ENCODE data around the gene GSTCD.

- no peak for TF ChIP-seq CTCF (IDR thresholded peaks at IDR 0.05)
- TF ChIP-seq POLR2A (IDR thresholded peaks at IDR 0.05): no peak
Observed at GRCh38 chr4:105765690-105766407, 57.3 kb downstream of the GSTCD start.

Data from prostate gland (tissue), 2 donors.